Astrocyte of the spinal cord (primary cell): Measurements from ENCODE around the gene RNU7-1.
A peak's percentile ranks its signal among the peaks of the same experiment; 100 is the strongest.

Experiments used
- DNase-seq: peaks from one replicate; pipeline ENCODE4 v3.0.0; 2011; ENCODE audit warnings: low read depth, low spot score
- H3K4me3 ChIP-seq: 2 replicates; pipeline ENCODE4 v1.5.1; 2011; ENCODE audit warnings: low read depth, mild to moderate bottlenecking, low read length, moderate library complexity
- in situ Hi-C: cut with HindIII; loops from 2 replicates; pipeline ENCODE4 v1.10.0; 2017; ENCODE audit warnings: low sequenced_read_pairs
- TF ChIP-seq, protein P1 (sequence below): IDR thresholded peaks from 2 replicates; pipeline ENCODE4 v1.5.1; 2012; ENCODE audit warnings: low read depth, mild to moderate bottlenecking, low read length, inconsistent platforms

Gene RNU7-1

DNA sequence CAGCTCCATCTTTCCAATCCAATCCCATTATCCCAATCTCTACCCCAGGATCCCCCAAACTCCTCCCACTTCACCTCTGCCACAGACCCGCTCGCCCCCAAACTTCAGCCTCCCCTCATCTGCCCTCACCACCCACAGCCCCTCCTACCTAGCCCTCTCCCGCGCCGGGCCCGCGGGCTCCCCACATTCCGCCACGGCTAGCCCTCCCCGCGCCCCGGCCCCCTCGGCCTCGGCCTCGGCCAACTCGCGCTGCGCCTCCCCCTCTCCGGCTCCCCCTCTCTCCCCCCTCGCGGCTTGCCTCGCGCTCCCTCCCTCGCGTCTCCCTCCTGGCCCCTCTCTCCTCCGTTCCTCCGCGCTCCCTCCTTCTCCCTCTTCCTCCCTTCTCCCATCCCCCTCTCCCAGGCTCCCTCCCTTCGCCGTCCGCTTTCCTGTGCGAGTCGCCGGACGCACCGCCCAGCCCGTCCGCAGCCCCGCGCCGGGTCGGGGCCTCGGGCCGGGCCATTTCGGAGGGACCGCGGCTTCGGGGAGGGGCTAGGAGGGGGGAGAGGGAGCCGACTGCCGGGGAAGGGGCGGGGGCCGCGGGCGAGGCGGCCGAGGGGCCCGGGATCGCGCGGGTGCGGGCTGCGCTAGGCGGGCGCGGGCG is 16.1 kb upstream of the RNU7-1 start, which contains the start of gene ATN1:
ATN1 (plus strand) TSS at position 581 of the 643 bp plus-strand sequence. CDS start 6,043 bp downstream, outside the sequence.
- in situ Hi-C loops: no loop called here
- peak within 1 kb of the TSS; percentile 92 for H3K4me3 ChIP-seq
- DNase-seq: peak; percentile 82
- TF ChIP-seq, protein P1, sequence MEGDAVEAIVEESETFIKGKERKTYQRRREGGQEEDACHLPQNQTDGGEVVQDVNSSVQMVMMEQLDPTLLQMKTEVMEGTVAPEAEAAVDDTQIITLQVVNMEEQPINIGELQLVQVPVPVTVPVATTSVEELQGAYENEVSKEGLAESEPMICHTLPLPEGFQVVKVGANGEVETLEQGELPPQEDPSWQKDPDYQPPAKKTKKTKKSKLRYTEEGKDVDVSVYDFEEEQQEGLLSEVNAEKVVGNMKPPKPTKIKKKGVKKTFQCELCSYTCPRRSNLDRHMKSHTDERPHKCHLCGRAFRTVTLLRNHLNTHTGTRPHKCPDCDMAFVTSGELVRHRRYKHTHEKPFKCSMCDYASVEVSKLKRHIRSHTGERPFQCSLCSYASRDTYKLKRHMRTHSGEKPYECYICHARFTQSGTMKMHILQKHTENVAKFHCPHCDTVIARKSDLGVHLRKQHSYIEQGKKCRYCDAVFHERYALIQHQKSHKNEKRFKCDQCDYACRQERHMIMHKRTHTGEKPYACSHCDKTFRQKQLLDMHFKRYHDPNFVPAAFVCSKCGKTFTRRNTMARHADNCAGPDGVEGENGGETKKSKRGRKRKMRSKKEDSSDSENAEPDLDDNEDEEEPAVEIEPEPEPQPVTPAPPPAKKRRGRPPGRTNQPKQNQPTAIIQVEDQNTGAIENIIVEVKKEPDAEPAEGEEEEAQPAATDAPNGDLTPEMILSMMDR: no peak

DNA sequence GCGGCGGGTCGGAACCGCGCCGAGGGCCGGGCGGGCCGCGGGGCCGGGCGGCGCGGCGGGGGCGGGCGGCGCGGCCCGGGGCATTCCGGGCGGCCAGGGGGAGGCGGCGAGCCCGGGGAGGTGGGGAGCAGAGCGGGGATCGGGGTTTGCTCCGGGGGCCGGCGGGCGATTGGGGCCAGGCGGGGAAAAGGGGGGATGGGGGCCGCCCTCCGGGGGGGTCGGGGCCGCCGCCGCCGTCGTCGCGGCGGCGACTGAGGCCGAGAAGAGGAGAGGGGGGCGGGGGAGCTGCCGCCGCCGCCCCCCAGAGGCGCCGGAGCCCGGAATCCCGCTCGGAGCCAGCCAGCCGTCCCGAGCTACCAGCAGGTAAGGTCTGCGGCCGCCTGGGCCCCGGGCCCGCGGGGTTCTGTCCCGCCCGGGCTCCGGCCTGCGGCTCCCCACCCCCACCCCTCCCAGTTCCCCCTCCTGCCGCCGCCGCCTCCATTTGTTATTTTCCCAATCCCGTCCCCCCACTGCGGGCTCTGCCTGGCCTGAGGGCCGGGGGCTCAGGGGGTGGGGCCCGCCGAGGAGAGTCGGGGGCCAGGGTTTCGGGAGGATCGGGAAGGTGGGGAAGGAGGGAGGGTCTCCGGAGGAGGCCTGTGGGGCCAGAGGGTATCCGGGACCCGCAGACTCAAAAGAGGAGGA is 15.5 kb upstream of the RNU7-1 start:
- TF ChIP-seq, protein P1: no peak
- in situ Hi-C loops: no loop called here
- H3K4me3 ChIP-seq: peak overlapping the region; percentile 92
- no peak for DNase-seq

DNA sequence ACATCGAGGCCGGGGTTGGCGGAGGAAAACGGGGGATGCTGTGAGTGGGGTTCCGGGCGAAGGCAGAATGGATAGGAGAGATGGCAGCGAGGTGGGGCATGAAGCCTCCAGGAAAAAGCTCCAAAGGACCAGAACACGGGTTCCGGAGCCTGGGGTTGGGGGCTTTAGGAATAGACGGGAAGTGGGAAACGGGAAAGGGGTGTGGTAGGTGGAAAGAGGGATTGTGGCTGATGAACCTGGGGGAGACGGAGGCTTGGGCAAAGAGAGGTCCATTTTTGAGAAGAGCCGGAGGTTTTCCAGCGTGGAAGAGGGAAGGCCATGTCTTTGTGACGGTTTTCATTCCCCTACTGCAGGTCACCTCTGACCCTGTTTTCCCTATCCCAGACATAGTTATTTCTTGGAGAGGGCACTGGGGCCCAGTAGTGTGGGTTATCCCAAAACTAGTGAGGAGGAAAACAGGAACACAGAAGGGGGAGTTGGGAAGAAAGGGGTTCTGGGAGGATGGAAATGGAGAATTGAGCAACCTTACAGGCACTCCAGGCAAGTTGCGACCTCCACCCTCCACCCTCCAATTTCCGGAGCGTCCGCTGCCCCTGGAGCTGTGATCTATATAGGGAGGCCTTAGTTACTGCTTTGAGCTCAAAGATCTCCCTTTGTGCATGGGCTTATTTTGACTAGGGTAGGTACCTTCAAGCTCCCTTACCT is 14.8 kb upstream of the RNU7-1 start:
- TF ChIP-seq, protein P1: no peak
- in situ Hi-C loops: no loop called here
- DNase-seq: no peak
- peak overlapping the region; percentile 92 for H3K4me3 ChIP-seq

DNA sequence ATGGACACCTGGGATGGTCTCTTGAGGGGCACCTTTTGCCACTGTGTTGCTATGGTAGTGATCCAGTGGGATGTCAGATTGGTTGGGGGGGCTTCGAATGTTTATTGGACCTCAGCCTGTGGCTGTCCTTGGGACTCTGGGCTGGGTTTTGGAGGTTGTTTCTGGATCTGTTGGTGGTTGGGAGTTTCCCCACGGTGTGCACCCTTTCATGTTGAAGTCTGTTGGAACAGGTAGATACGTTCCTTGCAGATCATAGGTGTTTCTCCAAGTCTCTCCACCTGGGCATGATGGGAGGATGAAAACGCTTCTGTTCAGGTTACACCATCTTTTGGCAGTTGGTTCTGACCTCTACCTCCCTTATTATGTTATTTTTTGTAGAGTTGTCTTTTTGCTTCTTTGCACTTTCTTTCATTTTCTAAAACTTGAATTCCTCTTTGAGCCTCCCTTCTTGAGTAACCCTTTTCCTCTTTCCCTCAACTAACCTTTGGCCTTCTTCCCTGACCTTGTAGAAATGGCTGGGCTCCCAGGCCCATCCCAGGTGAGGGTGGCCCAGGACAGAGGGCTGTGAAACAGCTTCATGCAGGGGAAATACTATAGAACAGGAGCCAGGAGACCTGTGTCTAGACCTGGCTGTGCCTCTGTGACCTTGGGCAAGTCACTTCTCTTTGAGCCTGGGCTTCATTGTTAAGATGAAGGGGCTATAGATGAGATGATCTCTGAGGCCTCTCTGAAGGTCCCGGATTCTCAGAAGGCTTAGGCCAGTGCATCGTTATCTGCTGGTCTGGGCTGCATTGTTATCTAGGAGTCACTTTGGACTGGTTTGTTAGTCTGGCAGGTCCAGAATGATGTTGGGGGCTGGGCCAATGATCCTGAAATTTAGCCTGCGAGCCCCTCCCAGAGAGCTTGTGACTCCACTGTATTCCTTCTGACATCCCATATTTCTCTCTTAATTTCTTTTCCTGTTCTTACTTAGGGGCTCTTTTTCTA is 13.9 kb upstream of the RNU7-1 start:
- no peak for DNase-seq
- peak overlapping the region; percentile 92 for H3K4me3 ChIP-seq
- in situ Hi-C loops: no loop called here
- TF ChIP-seq, protein P1: no peak

DNA sequence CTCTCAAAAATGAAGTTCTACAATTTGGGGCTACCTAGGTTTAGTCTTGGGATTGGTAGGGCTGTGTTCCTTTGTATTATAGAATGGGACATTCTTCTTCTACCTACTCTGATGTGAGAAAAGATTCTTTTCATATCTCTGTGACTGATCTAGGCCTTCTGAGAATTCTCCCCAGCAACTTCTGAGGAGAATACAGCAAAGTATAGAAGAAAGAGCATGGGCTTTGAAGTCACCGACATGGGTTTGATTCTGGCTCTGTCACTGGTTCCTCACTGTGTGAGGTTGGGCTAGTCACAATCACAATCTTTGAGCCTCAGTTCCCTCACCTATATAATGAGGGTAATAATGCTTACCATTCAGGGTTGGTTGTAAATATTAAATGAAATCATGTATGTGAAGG is 10.8 kb upstream of the RNU7-1 start:
- TF ChIP-seq, protein P1: no peak
- DNase-seq: no peak
- in situ Hi-C loops: no loop called here
- H3K4me3 ChIP-seq: no peak overlapping the region

GRCh38 chr12:6934110-6934509 is 9.5 kb upstream of the RNU7-1 start:
- in situ Hi-C loops: no loop called here
- H3K4me3 ChIP-seq: no peak overlapping the region
- DNase-seq: peak; percentile 47
- TF ChIP-seq, protein P1: no peak
